Loucy (cell line): Measurements from ENCODE around the gene TRIO.

Experiments
- EZH2phosphoT487 ChIP-seq: fragments of 200-600 bp; IDR thresholded peaks from 2 replicates; pipeline ENCODE4 v1.6.1; 2018; ENCODE audit warnings: antibody characterized with exemption, mild to moderate bottlenecking, moderate library complexity, borderline replicate concordance
- TF ChIP-seq, protein P1 (sequence below): fragments of 200-600 bp; sonication (generic); conservative IDR thresholded peaks from 2 replicates; pipeline ENCODE4 v1.5.1; 2014; ENCODE audit warnings: mild to moderate bottlenecking, antibody characterized with exemption, low read length

DNA sequence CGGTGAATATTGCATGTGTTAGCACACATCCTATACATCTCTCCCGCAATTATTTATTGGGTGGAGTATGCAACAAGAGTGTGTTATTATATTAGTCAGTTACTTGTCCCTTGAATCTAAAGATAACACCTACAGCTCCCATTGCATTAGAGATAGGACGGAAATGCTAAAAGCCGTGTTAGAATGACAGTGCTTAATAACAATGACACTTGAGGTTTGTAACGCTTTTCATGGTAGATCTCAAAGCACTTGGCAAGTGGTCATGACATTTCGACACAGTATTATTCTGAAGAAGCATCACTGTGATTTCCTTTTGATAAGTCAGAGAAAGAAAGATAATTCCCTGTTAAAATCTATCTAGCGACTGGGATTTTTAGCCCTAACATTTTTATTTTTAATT lies 33.4 kb upstream of the TRIO start:
- TF ChIP-seq, protein P1, sequence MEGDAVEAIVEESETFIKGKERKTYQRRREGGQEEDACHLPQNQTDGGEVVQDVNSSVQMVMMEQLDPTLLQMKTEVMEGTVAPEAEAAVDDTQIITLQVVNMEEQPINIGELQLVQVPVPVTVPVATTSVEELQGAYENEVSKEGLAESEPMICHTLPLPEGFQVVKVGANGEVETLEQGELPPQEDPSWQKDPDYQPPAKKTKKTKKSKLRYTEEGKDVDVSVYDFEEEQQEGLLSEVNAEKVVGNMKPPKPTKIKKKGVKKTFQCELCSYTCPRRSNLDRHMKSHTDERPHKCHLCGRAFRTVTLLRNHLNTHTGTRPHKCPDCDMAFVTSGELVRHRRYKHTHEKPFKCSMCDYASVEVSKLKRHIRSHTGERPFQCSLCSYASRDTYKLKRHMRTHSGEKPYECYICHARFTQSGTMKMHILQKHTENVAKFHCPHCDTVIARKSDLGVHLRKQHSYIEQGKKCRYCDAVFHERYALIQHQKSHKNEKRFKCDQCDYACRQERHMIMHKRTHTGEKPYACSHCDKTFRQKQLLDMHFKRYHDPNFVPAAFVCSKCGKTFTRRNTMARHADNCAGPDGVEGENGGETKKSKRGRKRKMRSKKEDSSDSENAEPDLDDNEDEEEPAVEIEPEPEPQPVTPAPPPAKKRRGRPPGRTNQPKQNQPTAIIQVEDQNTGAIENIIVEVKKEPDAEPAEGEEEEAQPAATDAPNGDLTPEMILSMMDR, result no peak
- no peak for TF ChIP-seq EZH2phosphoT487
